Measurements from ENCODE around the gene TPT1.

The TPT1 gene

GRCh38 chr13:45333977-45334922 is 6.7 kb downstream of the TPT1 start:
- peaks cover 81% of the 10 kb centered on the region for H3K4me1 Mint-ChIP-seq (ENCODE audit: low read depth)
- no peaks in the 10 kb centered on the region for H3K9me3 Mint-ChIP-seq
- H3K4me3 Mint-ChIP-seq, result peak overlapping the region; percentile 73
- H3K27me3 Mint-ChIP-seq (ENCODE audit: low read depth), result no peaks in the 10 kb centered on the region
- H3K27ac Mint-ChIP-seq, result peak overlapping the region; percentile 73
- H3K36me3 Mint-ChIP-seq (ENCODE audit: low read depth), result peaks cover 63% of the 10 kb centered on the region

GRCh38 chr13:45333251-45333976 is 7.6 kb downstream of the TPT1 start:
- Mint-ChIP-seq H3K36me3 (ENCODE audit: low read depth) (peaks cover 55% of the 10 kb centered on the region), H3K27ac (peak overlapping the region; percentile 73), H3K9me3 (no peaks in the 10 kb centered on the region), H3K27me3 (ENCODE audit: low read depth) (no peaks in the 10 kb centered on the region), H3K4me3 (no peak overlapping the region), H3K4me1 (ENCODE audit: low read depth) (peaks cover 76% of the 10 kb centered on the region)

GRCh38 chr13:45332831-45333219 is 8.2 kb downstream of the TPT1 start:
- Mint-ChIP-seq H3K4me1 (ENCODE audit: low read depth) (peaks cover 72% of the 10 kb centered on the region), H3K9me3 (no peaks in the 10 kb centered on the region), H3K36me3 (ENCODE audit: low read depth) (peaks cover 49% of the 10 kb centered on the region), H3K27me3 (ENCODE audit: low read depth) (no peaks in the 10 kb centered on the region), H3K4me3 (no peak overlapping the region), H3K27ac (no peak overlapping the region)

GRCh38 chr13:45332036-45332830 is 8.8 kb downstream of the TPT1 start:
- no peaks in the 10 kb centered on the region for H3K9me3 Mint-ChIP-seq
- H3K4me3 Mint-ChIP-seq, result no peak overlapping the region
- no peak overlapping the region for H3K27ac Mint-ChIP-seq
- H3K36me3 Mint-ChIP-seq (ENCODE audit: low read depth), result peaks cover 43% of the 10 kb centered on the region
- H3K4me1 Mint-ChIP-seq (ENCODE audit: low read depth), result peaks cover 73% of the 10 kb centered on the region
- H3K27me3 Mint-ChIP-seq (ENCODE audit: low read depth), result no peaks in the 10 kb centered on the region

- H3K36me3 Mint-ChIP-seq (ENCODE audit: low read depth), result peaks cover 38% of the 10 kb centered on the region
Measured at GRCh38 chr13:45331692-45332035, 9.3 kb downstream of the TPT1 start.

GRCh38 chr13:45331123-45331619 is 9.8 kb downstream of the TPT1 start:
- no peaks in the 10 kb centered on the region for H3K9me3 Mint-ChIP-seq
- H3K36me3 Mint-ChIP-seq (ENCODE audit: low read depth), result peaks cover 33% of the 10 kb centered on the region

More at GRCh38 chr13:45331692-45332035, 9.3 kb downstream of the TPT1 start:
- Mint-ChIP-seq H3K4me3 (no peak overlapping the region), H3K27me3 (ENCODE audit: low read depth) (no peaks in the 10 kb centered on the region), H3K9me3 (no peaks in the 10 kb centered on the region), H3K4me1 (ENCODE audit: low read depth) (peaks cover 72% of the 10 kb centered on the region), H3K27ac (peak overlapping the region; percentile 13)

GRCh38 chr13:45328661-45329111 is 12.3 kb downstream of the TPT1 start:
- no peaks in the 10 kb centered on the region for H3K27me3 Mint-ChIP-seq (ENCODE audit: low read depth)
- H3K4me3 Mint-ChIP-seq, result no peak overlapping the region
- peaks cover 11% of the 10 kb centered on the region for H3K36me3 Mint-ChIP-seq (ENCODE audit: low read depth)
- no peak overlapping the region for H3K27ac Mint-ChIP-seq
- H3K9me3 Mint-ChIP-seq, result no peaks in the 10 kb centered on the region
- H3K4me1 Mint-ChIP-seq (ENCODE audit: low read depth), result peaks cover 43% of the 10 kb centered on the region

More at GRCh38 chr13:45331123-45331619, 9.8 kb downstream of the TPT1 start:
- Mint-ChIP-seq H3K27ac (peak overlapping the region; percentile 13), H3K27me3 (ENCODE audit: low read depth) (no peaks in the 10 kb centered on the region), H3K4me1 (ENCODE audit: low read depth) (peaks cover 67% of the 10 kb centered on the region), H3K4me3 (no peak overlapping the region)

- Mint-ChIP-seq H3K4me3 (peak overlapping the region; percentile 17), H3K4me1 (ENCODE audit: low read depth) (peaks cover 35% of the 10 kb centered on the region), H3K9me3 (no peaks in the 10 kb centered on the region), H3K36me3 (ENCODE audit: low read depth) (peaks cover 4% of the 10 kb centered on the region), H3K27ac (peak overlapping the region; percentile 62), H3K27me3 (ENCODE audit: low read depth) (no peaks in the 10 kb centered on the region)
Measured at GRCh38 chr13:45327253-45327955, 13.6 kb downstream of the TPT1 start.

- no peak overlapping the region for H3K27ac Mint-ChIP-seq
- H3K9me3 Mint-ChIP-seq, result no peaks in the 10 kb centered on the region
- no peak overlapping the region for H3K4me3 Mint-ChIP-seq
- H3K4me1 Mint-ChIP-seq (ENCODE audit: low read depth), result peaks cover 24% of the 10 kb centered on the region
- H3K36me3 Mint-ChIP-seq (ENCODE audit: low read depth), result no peaks in the 10 kb centered on the region
- no peaks in the 10 kb centered on the region for H3K27me3 Mint-ChIP-seq (ENCODE audit: low read depth)
Measured at GRCh38 chr13:45325806-45326205, 15.2 kb downstream of the TPT1 start.

- no peaks in the 10 kb centered on the region for H3K36me3 Mint-ChIP-seq (ENCODE audit: low read depth)
- H3K27me3 Mint-ChIP-seq (ENCODE audit: low read depth), result no peaks in the 10 kb centered on the region
- no peak overlapping the region for H3K4me3 Mint-ChIP-seq
- no peak overlapping the region for H3K27ac Mint-ChIP-seq
- no peaks in the 10 kb centered on the region for H3K9me3 Mint-ChIP-seq
- peaks cover 2% of the 10 kb centered on the region for H3K4me1 Mint-ChIP-seq (ENCODE audit: low read depth)
Measured at GRCh38 chr13:45320876-45321629, 19.9 kb downstream of the TPT1 start.

GRCh38 chr13:45316996-45317395 is 24.0 kb downstream of the TPT1 start:
- no peak overlapping the region for H3K27ac Mint-ChIP-seq
- H3K36me3 Mint-ChIP-seq (ENCODE audit: low read depth), result no peaks in the 10 kb centered on the region
- no peaks in the 10 kb centered on the region for H3K9me3 Mint-ChIP-seq
- peaks cover 5% of the 10 kb centered on the region for H3K27me3 Mint-ChIP-seq (ENCODE audit: low read depth)
- peaks cover 3% of the 10 kb centered on the region for H3K4me1 Mint-ChIP-seq (ENCODE audit: low read depth)
- no peak overlapping the region for H3K4me3 Mint-ChIP-seq

GRCh38 chr13:45316338-45316737 is 24.6 kb downstream of the TPT1 start:
- H3K4me3 Mint-ChIP-seq, result no peak overlapping the region
- H3K36me3 Mint-ChIP-seq (ENCODE audit: low read depth), result no peaks in the 10 kb centered on the region
- peaks cover 6% of the 10 kb centered on the region for H3K27me3 Mint-ChIP-seq (ENCODE audit: low read depth)
- H3K4me1 Mint-ChIP-seq (ENCODE audit: low read depth), result peaks cover 4% of the 10 kb centered on the region
- no peaks in the 10 kb centered on the region for H3K9me3 Mint-ChIP-seq
- peak overlapping the region; percentile 34 for H3K27ac Mint-ChIP-seq

GRCh38 chr13:45315520-45316167 is 25.3 kb downstream of the TPT1 start:
- H3K36me3 Mint-ChIP-seq (ENCODE audit: low read depth), result no peaks in the 10 kb centered on the region
- H3K9me3 Mint-ChIP-seq, result no peaks in the 10 kb centered on the region
- peaks cover 11% of the 10 kb centered on the region for H3K27me3 Mint-ChIP-seq (ENCODE audit: low read depth)
- no peak overlapping the region for H3K27ac Mint-ChIP-seq
- no peak overlapping the region for H3K4me3 Mint-ChIP-seq
- H3K4me1 Mint-ChIP-seq (ENCODE audit: low read depth), result peaks cover 11% of the 10 kb centered on the region

Measured in T-helper 1 cell treated with Interleukin-12 subunit alpha and Interleukin-12 subunit beta and Interleukin-4 antibody, amounts not matched to agents 30 μg/mL and 1 μg/mL, for 36 hours (primary cell).